GM18502 (cell line): Measurements from ENCODE around the gene ADORA2A.
A peak's percentile ranks its signal among the peaks of the same experiment; 100 is the strongest.

Experiments used
- ATAC-seq: cut with Tn5 transposase; IDR thresholded peaks from one replicate; pipeline ENCODE4 v1.9.1; 2021; ENCODE audit warnings: mild to moderate bottlenecking; ENCODE audit not compliant: unreplicated experiment, poor library complexity

The ADORA2A gene

GRCh38 chr22:24430431-24431308 lies 3.3 kb downstream of the ADORA2A start:
- no peak for ATAC-seq

DNA sequence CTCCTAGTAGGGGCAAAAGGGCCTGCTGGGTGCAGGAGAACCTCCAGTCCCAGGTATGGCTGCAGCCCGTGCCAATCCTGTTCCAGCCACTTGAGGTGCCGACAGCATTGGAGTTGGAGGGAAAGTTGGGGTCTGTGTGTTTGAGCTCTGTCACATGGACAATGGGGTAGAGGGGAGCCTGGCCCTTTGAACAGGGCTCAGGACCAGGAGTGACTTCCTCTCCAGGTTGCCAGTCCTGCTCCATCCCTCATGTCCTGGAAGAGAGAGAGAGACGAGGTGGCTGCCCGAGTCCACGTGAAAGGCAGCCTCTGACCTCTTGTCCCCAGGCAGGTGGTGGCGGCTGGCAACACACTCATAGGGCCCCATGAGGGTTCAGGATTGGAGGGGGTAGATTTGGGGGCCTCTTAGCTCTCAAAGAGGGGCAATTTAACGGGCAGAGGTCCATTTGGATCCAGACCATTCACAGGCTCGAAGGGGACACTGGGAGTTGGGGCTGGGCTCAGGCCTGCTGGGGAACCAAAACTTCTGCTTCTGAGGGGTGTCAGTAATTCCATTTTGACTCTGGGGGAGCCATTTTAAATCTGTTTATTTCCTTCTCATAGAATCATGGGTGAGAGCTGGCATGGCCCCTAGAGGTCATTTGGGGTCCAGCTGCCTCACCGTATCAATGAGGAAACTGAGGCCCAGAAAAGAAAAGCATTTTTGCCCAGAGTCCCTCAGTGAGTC lies 4.1 kb downstream of the ADORA2A start:
- no peak for ATAC-seq

DNA sequence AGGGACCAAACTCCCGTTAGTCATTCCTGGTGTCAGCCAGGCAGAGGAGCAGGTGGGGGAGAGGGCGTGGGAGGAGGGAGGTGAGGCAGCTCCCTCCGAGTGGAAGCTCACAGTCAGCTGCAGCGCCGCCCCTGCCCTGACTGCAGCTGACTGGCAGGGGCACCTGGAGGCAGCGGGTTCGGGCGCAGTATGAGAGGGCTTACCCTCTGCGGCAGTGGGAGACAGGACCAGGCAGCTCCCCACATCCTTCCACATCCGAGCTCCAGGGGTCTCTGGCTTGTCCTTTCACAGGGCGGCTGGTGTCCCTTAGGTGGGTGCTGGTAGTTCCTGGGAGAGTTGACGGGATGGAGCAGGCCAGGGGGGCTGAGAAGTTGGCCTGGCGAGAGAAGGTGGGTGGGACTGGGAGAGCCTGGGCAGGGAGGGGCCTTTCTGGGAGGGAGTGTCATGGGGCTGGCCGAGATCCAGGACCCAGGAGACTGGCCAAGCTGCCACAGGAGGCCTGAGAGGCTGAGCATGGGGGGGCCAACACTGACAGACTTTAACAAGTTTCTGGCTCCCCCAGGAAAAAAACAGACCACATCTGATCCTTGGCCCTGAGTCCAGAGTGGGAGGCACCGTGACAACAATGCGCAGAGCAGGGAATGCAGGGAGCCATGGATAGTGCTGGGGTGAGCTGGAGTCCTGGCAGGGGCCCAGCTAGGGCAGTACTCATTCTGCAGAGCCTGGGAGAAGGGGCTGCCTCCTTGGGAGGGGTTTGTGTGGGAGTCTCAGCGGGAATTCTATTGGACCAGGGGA lies 4.9 kb downstream of the ADORA2A start:
- no peak for ATAC-seq

GRCh38 chr22:24433001-24433827 lies 5.8 kb downstream of the ADORA2A start:
- no peak for ATAC-seq

DNA sequence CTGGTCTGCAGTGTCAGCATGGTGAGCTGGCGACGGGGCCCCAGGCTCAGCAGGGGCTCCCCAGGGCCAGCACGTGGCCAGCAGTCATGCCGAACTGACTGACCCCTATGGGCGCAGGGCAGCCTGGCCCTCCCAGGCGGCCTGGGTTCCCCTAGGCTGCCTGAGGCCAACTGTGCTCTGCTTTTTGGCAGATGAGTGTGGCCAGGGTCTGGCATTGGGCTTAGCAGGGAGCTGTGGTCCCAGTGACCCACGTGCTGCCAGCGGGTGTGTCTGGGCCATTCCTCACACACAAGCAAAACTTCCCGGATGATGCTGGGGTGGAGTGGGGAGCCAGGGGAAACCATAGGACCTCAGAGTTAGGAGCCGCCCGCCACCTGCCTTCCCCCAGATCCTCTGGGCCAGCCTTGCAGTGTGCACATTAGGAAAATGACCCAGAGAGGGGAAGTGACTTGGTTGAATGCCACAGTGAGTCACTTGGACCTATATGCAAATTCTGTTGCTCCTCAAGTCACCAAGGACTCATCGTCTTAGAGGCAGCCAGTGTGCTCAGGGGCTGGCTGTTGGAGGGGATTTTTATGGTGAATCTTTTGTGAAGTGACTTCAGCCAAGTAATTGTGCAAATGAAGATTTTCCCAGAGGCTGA lies 6.5 kb downstream of the ADORA2A start:
- peak; percentile 72 for ATAC-seq

DNA sequence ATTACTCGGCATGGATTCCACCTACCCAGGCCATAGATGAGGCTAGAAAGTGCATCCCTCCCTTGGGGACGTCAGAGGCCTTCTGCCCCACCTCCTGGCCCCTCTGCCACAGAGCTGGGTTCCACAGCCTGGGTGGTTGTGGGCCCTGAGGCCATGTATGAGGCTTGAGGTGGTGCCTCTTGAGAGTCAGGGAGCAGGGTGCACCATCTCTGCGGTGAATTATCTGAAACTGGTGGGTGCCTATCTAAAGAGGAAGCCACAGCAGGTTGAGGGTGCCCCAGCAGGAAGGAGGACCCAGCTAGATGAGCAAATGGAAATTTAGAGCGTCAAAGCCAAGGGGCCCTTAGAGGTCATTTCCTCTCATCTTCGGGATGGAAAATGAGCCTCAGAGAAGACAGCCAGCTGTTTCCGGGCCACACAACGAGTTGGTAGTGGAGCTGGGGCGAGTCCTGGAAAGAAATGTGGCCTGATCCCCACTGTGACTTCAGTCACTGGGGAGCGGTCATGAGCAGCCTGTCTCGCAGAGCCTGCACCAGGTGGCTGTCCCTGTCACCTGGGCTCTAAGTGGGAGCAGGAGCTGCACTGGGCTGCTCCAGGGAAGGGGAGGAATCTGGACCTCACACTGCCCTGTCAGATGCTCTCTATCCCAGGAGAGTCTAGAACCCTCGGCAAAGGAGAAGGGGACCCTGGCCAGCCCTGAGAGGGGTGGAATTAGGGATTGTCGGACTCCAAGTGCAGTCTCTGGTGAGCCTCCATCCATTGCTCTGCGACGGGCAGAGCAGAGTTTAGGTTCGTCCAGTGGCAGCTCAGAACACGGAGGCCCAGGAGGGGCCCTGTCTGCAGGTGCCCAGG lies 7.3 kb downstream of the ADORA2A start:
- ATAC-seq: peak; percentile 55

DNA sequence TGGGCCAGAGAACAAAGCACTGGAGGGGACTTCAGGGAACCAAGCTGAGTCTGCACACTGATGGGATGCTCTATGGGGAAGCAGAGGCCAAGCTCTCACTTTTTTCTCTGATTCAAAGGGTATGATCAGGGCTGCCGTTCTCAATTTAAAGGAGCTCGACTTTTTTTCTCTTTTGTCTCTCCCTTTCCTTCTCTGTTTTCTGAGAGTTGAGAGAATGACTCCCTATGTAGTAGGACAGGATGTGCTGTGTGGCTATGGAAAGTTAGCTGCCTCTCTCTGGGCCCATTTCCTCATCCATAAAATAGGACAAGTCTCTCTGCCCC lies 7.9 kb downstream of the ADORA2A start:
- ATAC-seq: no peak

- ATAC-seq: no peak
Measured at GRCh38 chr22:24435861-24436371, 8.5 kb downstream of the ADORA2A start.

DNA sequence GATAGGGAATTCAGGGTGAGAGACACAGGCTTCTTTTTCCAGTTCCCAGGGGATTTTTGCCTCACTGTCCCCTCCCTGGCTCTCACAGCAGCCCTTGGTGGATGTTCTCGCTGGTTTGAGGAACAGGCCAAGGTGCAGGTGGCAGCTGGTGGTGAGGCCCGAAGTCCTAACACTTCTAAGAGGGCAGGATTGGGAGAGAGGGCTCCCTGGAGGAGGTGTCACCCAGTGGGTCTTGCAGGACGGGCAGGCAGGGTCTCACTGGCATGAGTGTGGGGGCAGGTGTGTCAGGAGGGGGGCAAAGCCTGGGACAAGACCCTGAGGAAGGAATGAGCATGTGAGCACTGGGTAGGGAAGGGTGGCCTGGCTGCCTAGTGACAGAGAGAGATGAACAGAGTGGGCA lies 9.2 kb downstream of the ADORA2A start:
- ATAC-seq: no peak

DNA sequence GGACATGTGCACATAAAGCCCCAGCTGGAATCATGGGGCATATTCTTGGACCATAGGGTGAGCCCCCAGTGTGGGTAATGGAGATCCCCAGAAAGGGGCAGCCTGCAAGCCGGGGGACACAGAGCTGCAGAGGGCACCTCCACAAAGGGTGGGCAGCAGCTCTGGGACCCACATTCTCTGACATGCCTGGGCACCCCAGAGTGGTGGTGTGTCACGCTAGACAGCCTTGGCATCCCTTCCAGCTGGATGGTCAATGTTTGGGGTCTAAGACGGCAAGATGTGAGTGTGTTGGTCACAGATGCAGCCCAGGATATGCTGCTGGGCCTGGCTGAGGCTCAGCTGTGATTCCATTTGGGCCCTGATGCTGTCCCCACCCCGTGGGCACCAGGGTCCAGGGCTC lies 9.7 kb downstream of the ADORA2A start:
- no peak for ATAC-seq

- ATAC-seq: peak; percentile 31
Measured at GRCh38 chr22:24437741-24438328, 10.4 kb downstream of the ADORA2A start.

DNA sequence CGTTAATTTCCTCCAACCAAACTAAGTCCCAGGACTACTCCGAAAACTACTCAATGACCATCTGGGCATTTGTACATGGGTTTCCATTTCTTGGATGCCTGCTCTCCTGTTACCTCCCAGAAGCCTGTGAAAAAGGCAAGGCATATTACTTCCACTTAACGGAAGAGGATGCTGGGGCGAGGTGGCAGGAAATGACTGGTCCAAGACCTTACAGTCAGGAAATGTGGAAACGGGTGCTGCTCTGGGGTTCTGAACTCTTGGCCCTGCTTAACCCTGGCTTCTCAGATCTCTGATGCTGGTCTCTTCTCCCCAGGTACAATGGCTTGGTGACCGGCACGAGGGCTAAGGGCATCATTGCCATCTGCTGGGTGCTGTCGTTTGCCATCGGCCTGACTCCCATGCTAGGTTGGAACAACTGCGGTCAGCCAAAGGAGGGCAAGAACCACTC lies 12.9 kb downstream of the ADORA2A start:
- no peak for ATAC-seq

- ATAC-seq: no peak
Measured at GRCh38 chr22:24440718-24441405, 13.5 kb downstream of the ADORA2A start.

GRCh38 chr22:24441406-24442351 lies 14.3 kb downstream of the ADORA2A start:
- ATAC-seq: no peak

DNA sequence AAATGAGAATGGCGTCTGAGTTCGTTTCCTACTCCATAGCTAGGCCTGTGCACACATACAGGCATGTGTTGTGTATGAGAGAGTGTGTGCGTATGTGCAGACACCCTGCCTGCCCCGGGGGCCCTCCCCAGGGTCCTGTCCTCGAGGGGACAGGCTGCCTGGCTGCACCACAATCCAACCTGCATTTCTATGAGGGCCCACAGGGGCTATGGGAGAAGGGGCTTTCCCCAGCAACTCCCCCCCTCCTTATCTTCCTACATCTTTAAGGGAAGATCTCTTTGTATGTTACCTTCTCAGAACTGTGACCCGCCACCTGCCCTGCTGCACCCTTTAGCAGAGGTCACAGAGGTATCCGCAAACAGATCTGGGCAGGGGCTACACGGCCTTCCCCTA lies 14.9 kb downstream of the ADORA2A start:
- no peak for ATAC-seq

- no peak for ATAC-seq
Measured at GRCh38 chr22:24443668-24444067, 16.3 kb downstream of the ADORA2A start.
